A549 (cell line): Measurements from ENCODE around the gene FAM90A1. TPM values are rescaled to one million over a fixed set of nuclear protein-coding genes. Genes with fewer than 3 reads are reported as not detected.
A peak's percentile ranks its signal among the peaks of the same experiment; 100 is the strongest.
"Not testable (repeated sequence)": the region's sequence is repeated elsewhere in the genome, so short reads cannot be mapped to it uniquely, and the experiment has no call there.

ENCODE experiments used
- ATAC-seq, 2 experiments: fragments of 200-7000 bp in 1 of 2; fragments of >200 bp in 1 of 2; cut with Nextera tagmentation in 1 of 2; cut with Tn5 transposase in 1 of 2; 3 replicates each; pipeline versions ENCODE4 v1.8.0 to v1.9.1; 2018 to 2020; ENCODE audit warnings: mild to moderate bottlenecking in 1 of 2, moderate library complexity in 1 of 2
- CTCF ChIA-PET: fragments of 300-600 bp; sonication (Branson Sonifier 250); formaldehyde crosslinking; extraction: SDS; loops from one replicate; lab custom pipeline; 2021; ENCODE audit warnings: antibody characterized with exemption, inconsistent platforms; lab: Yijun Ruan, JAX
- POLR2A ChIA-PET: fragments of 350-600 bp; formaldehyde crosslinking; extraction: SDS; loops from one replicate; lab custom pipeline; 2021; ENCODE audit warnings: antibody characterized with exemption, inconsistent platforms; lab: Yijun Ruan, JAX
- DNase-seq, 2 experiments: peaks; one replicate each; pipeline versions ENCODE4 v3.0.0 to v3.0.0-alpha.2; 2011 to 2016; ENCODE audit warnings: low read depth in 1 of 2, low spot score in 1 of 2
- FAIRE-seq: peaks from 2 replicates; lab custom pipeline; 2011; peaks lifted over from hg19 to GRCh38; lab: Jason Lieb, UNC
- H3K27ac ChIP-seq, 2 experiments: fragments of >200 bp; sonication (Bioruptor Twin); formaldehyde crosslinking; 3 replicates each; pipeline ENCODE4 v1.5.1; 2016 to 2017
- H3K4me1 ChIP-seq: fragments of >200 bp; sonication (Bioruptor Twin); formaldehyde crosslinking; 3 replicates; pipeline ENCODE4 v1.6.1; 2016
- H3K4me2 ChIP-seq: fragments of >200 bp; sonication (Bioruptor Twin); formaldehyde crosslinking; 3 replicates; pipeline ENCODE4 v1.6.1; 2016
- H3K4me3 ChIP-seq: fragments of >200 bp; sonication (Bioruptor Twin); formaldehyde crosslinking; 3 replicates; pipeline ENCODE4 v1.5.1; 2016
- H3K9me3 ChIP-seq: fragments of >200 bp; sonication (Bioruptor Twin); formaldehyde crosslinking; 3 replicates; pipeline ENCODE4 v1.6.1; 2016
- MAFK ChIP-seq: fragments of 450-650 bp; IDR thresholded peaks from 2 replicates; pipeline ENCODE4 v1.6.1; 2014; ENCODE audit not compliant: partially characterized antibody
- WGBS: methylation state at CpG from one replicate; pipeline ENCODE4 v1.1.6; 2017; ENCODE audit errors: missing lambda C conversion rate; 5-methylcytosine and 5-hydroxymethylcytosine counted together
- polyA minus RNA-seq: library from RNA; depleted of rRNA, polyadenylated mRNA; stranded (reverse); fragments of >200 nt; gene quantifications from 2 replicates; pipeline ENCODE4 v1.2.3, GENCODE V29; 2011; rRNA and poly(A)+ RNA removed
- polyA plus RNA-seq, 4 experiments: library from polyadenylated mRNA; depleted of rRNA in 3 of 4; stranded (reverse); fragments of >200 nt; fragmentation: RNase III in 1 of 4; extraction: RNeasy Plus Mini Kit Qiagen cat#74134 plus additional on column Dnase treatment in 1 of 4; gene quantifications; 2 replicates in 3 of 4; 3 replicates in 1 of 4; pipeline ENCODE4 v1.2.3, GENCODE V29; 2011 to 2017

Gene FAM90A1, protein sequence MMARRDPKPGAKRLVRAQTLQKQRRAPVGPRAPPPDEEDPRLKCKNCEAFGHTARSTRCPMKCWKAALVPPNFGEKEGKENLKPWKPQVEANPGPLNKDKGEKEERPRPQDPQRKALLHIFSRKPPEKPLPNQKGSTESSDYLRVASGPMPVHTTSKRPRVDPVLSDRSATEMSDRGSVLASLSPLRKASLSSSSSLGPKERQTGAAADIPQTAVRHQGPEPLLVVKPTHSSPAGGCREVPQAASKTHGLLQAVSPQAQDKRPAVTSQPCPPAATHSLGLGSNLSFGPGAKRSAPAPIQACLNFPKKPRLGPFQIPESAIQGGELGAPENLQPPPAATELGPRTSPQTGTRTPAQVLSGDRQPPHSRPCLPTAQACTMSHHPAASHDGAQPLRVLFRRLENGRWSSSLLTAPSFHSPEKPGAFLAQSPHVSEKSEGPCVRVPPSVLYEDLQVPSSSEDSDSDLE
- polyA plus RNA-seq (2011; rRNA removed) (0.03 and 0.04 TPM in 2 replicates), polyA plus RNA-seq (2017; fragmentation: RNase III; extraction: RNeasy Plus Mini Kit Qiagen cat#74134 plus additional on column Dnase treatment) (0.07 TPM in 1 of 3 replicates, not detected in the others), polyA minus RNA-seq (not detected in 2 replicates)
- polyA plus RNA-seq (2012; cell fraction: cytosol; rRNA removed): 0.04 TPM in 2 replicates
- polyA plus RNA-seq (2012; cell fraction: nucleus; rRNA removed): 0.12 and 0.24 TPM in 2 replicates

DNA sequence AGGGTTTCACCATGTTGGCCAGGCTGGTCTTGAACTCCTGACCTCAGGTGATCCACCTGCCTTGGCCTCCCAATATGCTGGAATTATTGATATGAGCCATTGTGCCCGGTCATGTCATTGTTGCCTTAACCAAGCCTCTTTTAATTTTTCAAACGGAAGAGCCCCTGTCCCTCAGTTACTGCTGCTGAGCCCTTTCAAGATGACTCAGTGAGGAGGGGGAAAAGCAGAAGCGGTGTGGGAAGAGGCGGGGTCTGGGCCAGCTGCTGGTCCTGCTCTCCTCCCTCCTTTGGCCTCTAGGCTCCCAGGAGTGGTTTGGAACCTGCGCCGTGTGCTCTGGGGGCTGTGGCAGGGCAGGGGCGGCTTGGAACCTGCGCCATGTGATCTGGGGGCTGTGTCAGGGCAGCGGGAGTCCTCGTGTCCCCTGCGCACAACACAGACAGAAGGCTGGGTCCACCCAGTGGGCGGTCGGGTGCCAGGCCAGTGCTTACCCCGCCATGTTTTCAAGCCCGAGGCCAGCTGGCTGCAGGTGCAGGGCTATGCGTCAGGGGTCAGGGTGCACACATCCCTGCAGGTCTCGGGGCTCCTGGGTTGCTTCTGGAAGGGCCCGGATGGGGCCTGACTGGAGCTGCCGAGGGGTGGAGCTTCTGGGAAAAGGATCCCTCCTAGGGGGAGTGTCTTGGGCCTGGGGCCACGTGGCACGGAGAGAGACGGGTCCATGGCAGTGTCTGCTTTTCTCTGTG lies at the start of gene FAM90A1:
Gene FAM90A1 (minus strand): TSS at position 627 of the 740 bp plus-strand sequence. CDS start 2,786 bp downstream, outside the sequence.
- H3K4me3 ChIP-seq, POLR2A ChIA-PET, H3K4me2 ChIP-seq, H3K4me1 ChIP-seq, H3K27ac ChIP-seq, FAIRE-seq, DNase-seq, H3K9me3 ChIP-seq, ATAC-seq: not testable (repeated sequence)
- 80% methylated on average over 13 of the region's 22 CpGs for WGBS
- CTCF ChIA-PET: interaction anchor here (1.1 kb wide), 1 partner anchor 118 kb away, joined by 3 read pairs; no protein-coding TSS in a partner anchor

DNA sequence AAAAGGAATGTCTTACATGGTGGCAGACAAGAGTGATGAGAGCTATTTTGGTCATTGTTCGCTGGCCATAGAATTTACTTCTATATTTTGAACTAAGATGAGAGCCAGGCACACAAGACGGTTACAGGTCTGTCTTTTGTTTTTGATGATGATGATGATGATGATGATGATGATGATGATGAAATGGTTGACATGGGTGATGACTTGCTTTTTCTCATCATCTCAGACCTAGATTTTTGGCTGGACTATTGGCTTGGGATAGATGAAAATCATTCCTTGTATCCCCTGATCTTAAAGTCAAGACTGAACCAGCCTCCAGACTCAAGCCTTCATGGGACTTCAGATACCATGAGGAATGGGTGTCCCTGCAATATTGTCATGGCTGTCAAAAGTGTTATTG lies 49.0 kb upstream of the FAM90A1 start:
- 20% methylated on average over 2 of the region's 2 CpGs for WGBS
- H3K4me2 ChIP-seq, FAIRE-seq, H3K4me1 ChIP-seq, H3K27ac ChIP-seq, CTCF ChIA-PET, H3K4me3 ChIP-seq, ATAC-seq, H3K9me3 ChIP-seq, DNase-seq, POLR2A ChIA-PET: not testable (repeated sequence)

DNA sequence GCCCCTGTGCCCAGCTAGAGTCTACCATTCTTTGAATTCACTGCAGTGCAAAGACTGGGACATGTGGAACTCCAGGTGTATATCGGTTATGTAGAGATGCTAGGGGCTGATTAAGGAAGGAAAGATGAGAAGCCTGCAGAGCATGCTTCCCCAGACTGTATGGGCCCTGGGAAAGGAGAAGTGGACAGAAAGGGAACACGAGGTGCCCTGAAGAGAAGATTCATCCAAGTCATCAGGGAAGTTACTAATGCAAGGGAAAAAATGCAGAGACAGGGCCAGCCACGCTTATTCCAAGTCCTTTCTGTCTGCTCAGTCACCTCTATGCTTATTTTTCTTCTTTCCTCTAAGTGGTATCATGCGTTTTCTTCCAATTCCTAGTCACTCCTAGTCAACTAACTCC lies 39.3 kb upstream of the FAM90A1 start:
- FAIRE-seq, H3K27ac ChIP-seq, CTCF ChIA-PET, H3K4me2 ChIP-seq, POLR2A ChIA-PET, H3K4me3 ChIP-seq, H3K4me1 ChIP-seq, H3K9me3 ChIP-seq, DNase-seq, ATAC-seq: not testable (repeated sequence)
- WGBS: 14% methylated on average over 4 of the region's 4 CpGs

DNA sequence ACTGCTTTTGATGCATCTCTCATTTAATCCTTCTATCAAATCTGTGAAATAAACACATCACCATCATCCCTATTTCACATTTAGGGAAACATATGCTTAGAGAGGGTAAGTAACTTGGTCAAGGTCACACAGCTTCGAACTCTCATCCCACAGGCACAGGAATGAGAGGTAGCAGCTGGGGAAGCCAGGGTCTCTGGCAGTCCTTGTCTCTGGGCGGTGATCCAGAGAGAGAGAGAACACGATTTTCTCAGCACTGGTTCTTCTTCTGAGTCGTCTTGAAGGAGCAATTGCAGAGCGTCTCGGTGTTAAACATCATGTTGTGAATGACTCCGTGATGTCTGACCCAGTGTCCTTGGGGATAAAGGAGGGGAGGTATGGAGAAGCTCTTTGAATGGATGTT lies 36.8 kb upstream of the FAM90A1 start:
- CTCF ChIA-PET, DNase-seq, H3K4me2 ChIP-seq, H3K27ac ChIP-seq, POLR2A ChIA-PET, ATAC-seq, H3K4me1 ChIP-seq, H3K9me3 ChIP-seq, FAIRE-seq, H3K4me3 ChIP-seq: not testable (repeated sequence)
- 35% methylated on average over 7 of the region's 7 CpGs for WGBS

DNA sequence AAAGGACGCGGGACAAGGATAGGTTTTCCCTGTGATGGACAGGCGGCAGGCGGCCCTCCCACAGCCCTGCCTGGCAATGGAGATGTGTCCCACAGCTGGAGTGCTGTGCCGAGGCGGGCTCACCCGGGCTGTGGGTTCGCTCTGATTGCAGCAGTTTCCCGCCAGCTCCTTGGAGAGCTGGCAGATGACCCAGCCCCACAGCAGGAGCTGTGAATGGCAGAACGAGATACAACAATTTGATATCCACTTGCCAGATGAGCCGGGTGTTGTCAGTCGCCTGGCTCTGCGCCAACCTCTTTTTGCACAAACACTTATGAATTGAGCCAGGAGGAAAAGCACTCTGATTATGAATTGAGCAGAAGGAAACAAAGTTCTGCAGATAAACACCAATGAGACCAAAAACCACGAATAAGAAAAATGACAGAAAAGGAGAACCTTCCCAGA lies 33.7 kb upstream of the FAM90A1 start:
- CTCF ChIA-PET, H3K9me3 ChIP-seq, FAIRE-seq, ATAC-seq, POLR2A ChIA-PET, H3K4me3 ChIP-seq, DNase-seq, H3K4me1 ChIP-seq, H3K27ac ChIP-seq: not testable (repeated sequence)
- 6% methylated on average over 11 of the region's 14 CpGs for WGBS
- H3K4me2 ChIP-seq: peak overlapping the region; percentile 53; the same call in 2 of the 3 replicates

DNA sequence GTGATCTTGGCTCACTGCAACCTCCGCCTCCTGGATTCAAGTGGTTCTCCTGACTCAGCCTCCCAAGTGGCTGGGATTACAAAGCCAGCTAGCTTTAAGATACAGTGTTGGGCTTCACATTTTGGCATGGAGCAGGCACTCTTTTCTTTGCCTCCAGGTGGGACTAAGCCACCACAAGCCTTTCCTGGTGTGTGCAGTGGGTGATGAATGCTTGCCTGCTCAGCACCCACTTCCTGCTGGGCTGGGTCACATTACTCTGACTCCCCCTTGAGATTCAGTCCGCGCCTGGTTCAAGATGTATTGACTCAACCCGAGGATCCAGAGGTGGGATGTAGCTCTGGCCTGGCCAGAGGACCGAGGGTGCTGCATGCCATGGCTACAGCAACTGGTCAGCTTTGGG lies 28.9 kb upstream of the FAM90A1 start:
- H3K4me3 ChIP-seq, FAIRE-seq, ATAC-seq, H3K27ac ChIP-seq, H3K9me3 ChIP-seq, CTCF ChIA-PET, H3K4me2 ChIP-seq, DNase-seq, H3K4me1 ChIP-seq, POLR2A ChIA-PET: not testable (repeated sequence)
- WGBS: 3% methylated on average over 2 of the region's 5 CpGs

DNA sequence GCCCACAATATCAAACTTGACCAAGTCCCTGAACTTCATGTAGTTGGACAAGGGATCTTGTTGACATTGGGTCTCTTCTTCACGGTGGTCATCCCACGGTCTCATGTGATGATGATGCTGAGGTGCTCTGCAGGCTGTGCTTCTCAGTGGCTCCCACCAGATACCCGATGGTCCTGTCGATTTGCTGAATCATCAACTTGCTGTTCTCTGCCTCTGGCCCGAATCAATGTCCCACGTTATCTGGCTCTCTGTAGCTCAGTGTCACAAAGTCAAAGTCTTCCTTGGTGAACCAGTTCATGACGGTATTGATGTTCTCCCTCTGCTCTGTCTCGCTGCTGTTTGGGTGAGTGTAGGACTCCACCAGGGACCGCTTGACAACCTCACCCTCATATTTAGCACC lies 27.3 kb upstream of the FAM90A1 start:
- H3K4me1 ChIP-seq, POLR2A ChIA-PET, DNase-seq, H3K4me3 ChIP-seq, FAIRE-seq, H3K27ac ChIP-seq, H3K4me2 ChIP-seq, CTCF ChIA-PET, ATAC-seq, H3K9me3 ChIP-seq: not testable (repeated sequence)
- peak; percentile 84 for TF ChIP-seq MAFK
- 31% methylated on average over 9 of the region's 9 CpGs for WGBS

DNA sequence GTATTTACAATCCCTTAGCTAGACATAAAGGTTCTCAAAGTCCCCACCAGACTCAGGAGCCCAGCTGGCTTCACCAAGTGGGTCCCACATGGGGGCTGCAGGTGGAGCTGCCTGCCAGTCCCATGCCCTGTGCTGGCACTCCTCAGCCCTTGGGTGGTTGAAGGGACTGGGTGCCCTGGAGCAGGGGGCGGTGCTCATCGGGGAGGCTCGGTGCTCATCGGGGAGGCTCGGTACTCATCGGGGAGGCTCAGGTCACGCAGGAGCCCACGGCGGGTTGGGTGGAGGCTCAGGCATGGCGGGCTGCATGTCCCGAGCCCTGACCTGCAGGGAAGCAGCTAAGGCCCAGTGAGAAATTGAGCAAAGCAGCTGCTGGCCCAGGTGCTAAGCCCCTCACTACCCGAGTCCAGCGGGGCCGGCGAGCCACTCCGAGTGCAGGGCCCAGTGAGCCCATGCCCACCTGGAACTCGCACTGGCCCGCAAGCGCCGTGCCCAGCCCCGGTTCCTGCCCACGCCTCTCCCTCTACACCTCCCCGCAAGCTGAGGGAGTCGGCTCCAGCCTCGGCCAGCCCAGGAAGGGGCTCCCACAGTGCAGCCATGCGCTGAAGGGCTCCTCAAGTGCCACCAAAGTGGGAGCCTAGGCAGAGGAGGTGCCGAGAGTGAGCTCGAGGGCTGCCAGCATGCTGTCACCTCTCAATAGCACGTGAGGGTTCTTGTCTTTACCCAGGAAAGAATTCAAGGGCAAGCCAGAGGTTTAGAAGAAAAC lies 24.8 kb upstream of the FAM90A1 start:
- H3K4me3 ChIP-seq, DNase-seq, H3K27ac ChIP-seq, H3K4me2 ChIP-seq, FAIRE-seq, CTCF ChIA-PET, H3K9me3 ChIP-seq, ATAC-seq, POLR2A ChIA-PET, H3K4me1 ChIP-seq: not testable (repeated sequence)
- WGBS: 58% methylated on average over 17 of the region's 29 CpGs

DNA sequence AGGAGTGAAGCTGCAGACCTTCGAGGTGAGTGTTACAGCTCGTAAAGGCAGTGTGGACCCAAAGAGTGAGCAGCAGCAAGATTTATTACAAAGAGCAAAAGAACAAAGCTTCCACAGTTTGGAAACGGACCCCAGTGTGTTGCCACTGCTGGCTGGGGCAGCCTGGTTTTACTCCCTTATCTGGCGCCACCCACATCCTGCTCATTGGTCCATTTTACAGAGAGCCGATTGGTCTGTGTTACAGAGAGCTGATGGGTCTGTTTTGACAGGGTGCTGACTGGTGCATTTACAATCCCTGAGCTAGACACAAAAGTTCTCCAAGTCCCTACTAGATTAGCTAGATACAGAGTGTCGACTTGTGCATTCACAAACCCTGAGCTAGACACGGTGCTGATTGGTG lies 24.2 kb upstream of the FAM90A1 start:
- H3K4me3 ChIP-seq, H3K27ac ChIP-seq, ATAC-seq, CTCF ChIA-PET, POLR2A ChIA-PET, H3K4me2 ChIP-seq, FAIRE-seq, DNase-seq, H3K9me3 ChIP-seq, H3K4me1 ChIP-seq: not testable (repeated sequence)
- 56% methylated on average over 7 of the region's 7 CpGs for WGBS
